Activated B cell treated with CpG ODN at 0.5 μM for 24 hours (primary cell): Measurements from ENCODE around the gene FBP1. TPM values are rescaled to one million over a fixed set of nuclear protein-coding genes. Genes with fewer than 3 reads are reported as not detected.

ENCODE experiments used
- ATAC-seq: fragments of 200-7000 bp; cut with Tn5 transposase; one replicate; pipeline ENCODE4 v1.10.0; 2021; ENCODE audit warnings: low read depth, mild to moderate bottlenecking, moderate library complexity
- CTCF ChIA-PET: fragments of 350-600 bp; sonication (Branson Sonifier 250); formaldehyde crosslinking; loops from one replicate; lab custom pipeline; 2021; ENCODE audit warnings: antibody characterized with exemption; lab: Charles Lee
- POLR2A ChIA-PET: fragments of 350-600 bp; sonication (Branson Sonifier 250); formaldehyde crosslinking; loops from one replicate; lab custom pipeline; 2021; ENCODE audit warnings: antibody characterized with exemption; lab: Charles Lee
- DNase-seq: peaks from one replicate; pipeline ENCODE4 v3.0.0; 2022
- H3K27ac Mint-ChIP-seq: one replicate; pipeline ENCODE4 v1.8.0; 2020; ENCODE audit warnings: mixed read lengths
- H3K27me3 Mint-ChIP-seq: one replicate; pipeline ENCODE4 v1.8.0; 2021; ENCODE audit warnings: mixed read lengths
- H3K36me3 Mint-ChIP-seq: one replicate; pipeline ENCODE4 v1.8.0; 2021; ENCODE audit warnings: low read depth, mixed read lengths
- H3K4me1 Mint-ChIP-seq: one replicate; pipeline ENCODE4 v1.8.0; 2021; ENCODE audit warnings: mixed read lengths
- H3K4me3 Mint-ChIP-seq: one replicate; pipeline ENCODE4 v1.8.0; 2020; ENCODE audit warnings: mild to moderate bottlenecking, mixed read lengths
- H3K9me3 Mint-ChIP-seq: one replicate; pipeline ENCODE4 v1.8.0; 2020; ENCODE audit warnings: mixed read lengths
- intact Hi-C: fragments of 100-400 bp; cut with micrococcal nuclease; formaldehyde crosslinking; loops from one replicate; pipeline ENCODE4 v1.15.1; 2024
- total RNA-seq: library from RNA; stranded (reverse); gene quantifications from 2 replicates; pipeline ENCODE4 v1.2.3, GENCODE V29; 2022
- TF ChIP-seq, protein P1 (sequence below): fragments of 200-600 bp; IDR thresholded peaks from one replicate; pipeline ENCODE4 v1.8.0; 2022; ENCODE audit warnings: antibody characterized with exemption, mild to moderate bottlenecking

The FBP1 gene
- total RNA-seq, 1 donor from 2014 or later: 0.80 TPM

DNA sequence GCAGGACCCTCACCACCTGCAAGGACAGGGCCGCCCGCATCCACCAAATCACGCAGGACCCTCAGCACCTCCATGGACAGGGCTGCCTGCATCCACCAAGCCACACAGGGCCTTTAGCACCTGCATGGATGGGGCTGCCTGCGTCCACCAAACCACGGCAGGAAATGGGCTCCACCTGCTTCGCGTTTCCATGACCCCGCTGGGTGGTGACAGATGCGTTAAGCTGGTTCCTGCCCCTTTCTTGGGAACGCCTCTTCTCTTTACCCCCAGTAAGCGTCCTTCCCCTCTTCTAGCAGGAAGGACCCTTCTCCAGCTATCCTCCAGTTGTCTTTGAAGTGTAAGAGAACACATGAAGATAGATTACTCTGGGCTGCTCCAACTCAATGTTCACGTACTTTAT lies 13.5 kb downstream of the FBP1 start:
- H3K27me3 Mint-ChIP-seq: peaks cover 7% of the 10 kb centered on the region
- DNase-seq (no peak), ATAC-seq (no peak)
- H3K36me3 Mint-ChIP-seq: no peaks in the 10 kb centered on the region
- CTCF ChIA-PET: interaction anchor here (0.6 kb wide), 1 partner anchor 248 kb away, joined by 3 read pairs; no protein-coding TSS in a partner anchor
- POLR2A ChIA-PET: no interaction called here
- H3K4me3 Mint-ChIP-seq: no peak overlapping the region
- TF ChIP-seq, protein P1, sequence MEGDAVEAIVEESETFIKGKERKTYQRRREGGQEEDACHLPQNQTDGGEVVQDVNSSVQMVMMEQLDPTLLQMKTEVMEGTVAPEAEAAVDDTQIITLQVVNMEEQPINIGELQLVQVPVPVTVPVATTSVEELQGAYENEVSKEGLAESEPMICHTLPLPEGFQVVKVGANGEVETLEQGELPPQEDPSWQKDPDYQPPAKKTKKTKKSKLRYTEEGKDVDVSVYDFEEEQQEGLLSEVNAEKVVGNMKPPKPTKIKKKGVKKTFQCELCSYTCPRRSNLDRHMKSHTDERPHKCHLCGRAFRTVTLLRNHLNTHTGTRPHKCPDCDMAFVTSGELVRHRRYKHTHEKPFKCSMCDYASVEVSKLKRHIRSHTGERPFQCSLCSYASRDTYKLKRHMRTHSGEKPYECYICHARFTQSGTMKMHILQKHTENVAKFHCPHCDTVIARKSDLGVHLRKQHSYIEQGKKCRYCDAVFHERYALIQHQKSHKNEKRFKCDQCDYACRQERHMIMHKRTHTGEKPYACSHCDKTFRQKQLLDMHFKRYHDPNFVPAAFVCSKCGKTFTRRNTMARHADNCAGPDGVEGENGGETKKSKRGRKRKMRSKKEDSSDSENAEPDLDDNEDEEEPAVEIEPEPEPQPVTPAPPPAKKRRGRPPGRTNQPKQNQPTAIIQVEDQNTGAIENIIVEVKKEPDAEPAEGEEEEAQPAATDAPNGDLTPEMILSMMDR: no peak
- H3K4me1 Mint-ChIP-seq: no peaks in the 10 kb centered on the region
- intact Hi-C loops: no loop called here
- no peaks in the 10 kb centered on the region for H3K9me3 Mint-ChIP-seq
- no peak overlapping the region for H3K27ac Mint-ChIP-seq

DNA sequence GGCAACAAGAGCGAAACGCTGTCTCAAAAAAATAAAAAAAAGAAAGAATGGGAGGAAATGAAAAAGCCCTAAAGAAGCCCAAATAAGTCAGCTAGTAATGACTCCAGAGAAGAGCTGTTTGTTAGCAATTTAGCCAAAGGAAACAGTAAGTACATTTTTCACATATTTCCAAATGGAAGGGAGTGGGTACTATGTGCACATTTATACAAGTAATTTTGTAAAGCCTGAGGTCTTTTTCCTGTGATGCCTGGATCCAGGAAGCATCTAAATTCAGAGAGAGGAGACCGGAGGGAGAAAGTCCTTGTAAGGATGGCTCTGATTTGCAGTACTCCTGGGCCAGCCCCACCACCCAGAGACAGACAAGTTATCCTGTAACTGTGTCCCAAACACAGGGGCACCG lies 14.7 kb downstream of the FBP1 start:
- ChIA-PET CTCF (no interaction called here), POLR2A (no interaction called here)
- Mint-ChIP-seq H3K27me3 (peaks cover 8% of the 10 kb centered on the region), H3K4me1 (no peaks in the 10 kb centered on the region), H3K4me3 (no peak overlapping the region), H3K27ac (no peak overlapping the region), H3K36me3 (no peaks in the 10 kb centered on the region), H3K9me3 (no peaks in the 10 kb centered on the region)
- DNase-seq (no peak), ATAC-seq (no peak)
- intact Hi-C loops: no loop called here
- TF ChIP-seq, protein P1: no peak

DNA sequence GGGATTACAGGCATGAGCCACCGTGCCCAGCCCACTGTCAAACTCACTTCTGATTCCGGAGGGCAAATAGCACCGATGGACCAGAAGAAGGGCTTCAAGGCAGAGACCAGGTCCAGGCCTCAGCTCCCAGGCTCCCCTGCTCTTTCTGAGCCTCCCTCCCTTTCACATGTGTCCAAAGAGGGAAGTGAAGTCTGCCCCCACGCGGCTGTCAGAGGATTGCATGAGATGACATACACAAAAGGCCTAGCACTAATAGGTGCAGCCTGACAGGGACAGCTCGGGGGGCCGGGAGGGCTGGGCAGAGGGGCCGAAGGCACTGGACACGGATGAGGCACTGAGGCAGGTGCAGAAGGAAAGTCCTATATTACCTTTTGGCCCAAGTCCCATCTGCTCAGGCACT lies 16.1 kb downstream of the FBP1 start:
- peaks cover 7% of the 10 kb centered on the region for H3K27me3 Mint-ChIP-seq
- intact Hi-C loops: no loop called here
- DNase-seq: no peak
- ATAC-seq: no peak
- ChIA-PET POLR2A (no interaction called here), CTCF (no interaction called here)
- no peaks in the 10 kb centered on the region for H3K9me3 Mint-ChIP-seq
- H3K27ac Mint-ChIP-seq: no peak overlapping the region
- no peaks in the 10 kb centered on the region for H3K36me3 Mint-ChIP-seq
- no peaks in the 10 kb centered on the region for H3K4me1 Mint-ChIP-seq
- H3K4me3 Mint-ChIP-seq: no peak overlapping the region
- TF ChIP-seq, protein P1: no peak

DNA sequence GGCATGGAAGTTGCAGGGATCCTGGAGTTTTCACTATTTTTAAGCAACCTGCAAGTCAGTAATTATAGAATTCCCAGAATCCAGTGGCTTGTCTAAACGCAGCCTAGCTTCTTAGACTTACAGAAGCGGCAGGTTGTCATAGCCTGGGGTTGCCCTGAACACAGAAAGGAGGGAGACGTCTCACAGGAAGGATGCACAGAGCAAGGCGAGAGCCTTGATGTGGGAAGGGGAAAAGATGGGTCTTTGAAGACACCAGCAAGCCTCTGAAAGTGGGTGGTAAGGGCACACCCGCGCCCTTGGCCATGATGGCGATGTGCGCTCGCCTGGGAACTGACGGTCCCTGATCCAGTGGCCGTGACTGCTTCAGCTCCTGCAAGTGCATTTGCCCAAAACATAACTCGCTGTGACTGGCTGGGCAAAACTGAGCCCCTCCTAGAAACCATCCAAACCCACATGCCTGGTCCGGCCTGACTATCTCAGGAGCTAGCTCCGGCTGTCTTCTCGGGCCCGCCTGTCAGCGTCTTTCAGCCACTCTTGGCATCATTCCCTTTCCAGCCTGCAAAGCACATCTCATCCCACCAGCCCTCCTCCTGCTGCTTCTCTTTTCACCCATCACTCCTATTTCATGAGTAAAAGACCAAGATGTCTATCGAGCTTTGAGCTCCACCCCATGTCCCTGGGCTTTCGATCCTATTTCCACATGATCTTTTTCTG lies 17.1 kb downstream of the FBP1 start:
- intact Hi-C loops: no loop called here
- DNase-seq (no peak), ATAC-seq (no peak)
- Mint-ChIP-seq H3K27ac (no peak overlapping the region), H3K4me3 (no peak overlapping the region), H3K4me1 (no peaks in the 10 kb centered on the region), H3K27me3 (peaks cover 9% of the 10 kb centered on the region), H3K9me3 (no peaks in the 10 kb centered on the region), H3K36me3 (no peaks in the 10 kb centered on the region)
- TF ChIP-seq, protein P1: no peak
- POLR2A ChIA-PET: no interaction called here
- CTCF ChIA-PET: no interaction called here

DNA sequence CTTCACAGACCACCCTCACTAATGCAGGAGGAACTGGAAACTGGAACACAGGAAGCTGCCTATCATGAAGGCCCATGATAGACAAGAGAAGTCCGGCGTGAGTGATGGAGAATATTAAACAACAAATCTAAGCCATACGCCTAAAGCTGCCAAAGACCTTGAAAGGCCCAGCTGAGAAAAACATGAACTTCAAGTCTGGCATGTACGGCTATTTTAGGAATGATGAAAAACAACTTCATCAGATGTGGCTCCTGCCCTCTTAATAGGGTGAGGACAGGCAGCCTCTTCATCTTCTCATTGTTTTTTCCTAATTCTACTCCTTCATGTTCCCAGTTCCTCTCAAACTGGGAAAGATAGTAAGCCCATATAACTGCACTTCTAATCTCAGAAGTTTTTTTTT lies 20.3 kb downstream of the FBP1 start:
- intact Hi-C loops: no loop called here
- no peaks in the 10 kb centered on the region for H3K9me3 Mint-ChIP-seq
- H3K36me3 Mint-ChIP-seq: no peaks in the 10 kb centered on the region
- peaks cover 7% of the 10 kb centered on the region for H3K27me3 Mint-ChIP-seq
- TF ChIP-seq, protein P1: no peak
- ChIA-PET CTCF (no interaction called here), POLR2A (no interaction called here)
- no peak overlapping the region for H3K4me3 Mint-ChIP-seq
- ATAC-seq: no peak
- no peak overlapping the region for H3K27ac Mint-ChIP-seq
- H3K4me1 Mint-ChIP-seq: no peaks in the 10 kb centered on the region
- DNase-seq: no peak
